H1 (cell line): Measurements from ENCODE around the gene ATG4D.

Source experiments
- CTCF ChIP-seq, 3 experiments: IDR thresholded peaks; 1 replicate in 2 of 3; 2 replicates in 1 of 3; pipeline versions ENCODE4 v1.5.1 to v1.6.1; 2011; ENCODE audit warnings: low read length in 3 of 3, mild to moderate bottlenecking in 3 of 3, inconsistent platforms in 2 of 3, low read depth in 1 of 3, moderate library complexity in 1 of 3; ENCODE audit not compliant: insufficient read depth in 1 of 3; ENCODE audit errors: control extremely low read depth in 1 of 3
- EP300 ChIP-seq, 2 experiments: IDR thresholded peaks; 1 replicate in 1 of 2; 2 replicates in 1 of 2; pipeline ENCODE4 v1.6.1; 2011 to 2012; ENCODE audit warnings: low read depth in 2 of 2, low read length in 2 of 2, mild to moderate bottlenecking in 2 of 2, borderline replicate concordance in 1 of 2, inconsistent platforms in 1 of 2, moderate library complexity in 1 of 2
- GABPA ChIP-seq: IDR thresholded peaks from 2 replicates; pipeline ENCODE4 v1.6.1; 2011; ENCODE audit warnings: mild to moderate bottlenecking, low read length, moderate library complexity, borderline replicate concordance; ENCODE audit not compliant: insufficient read depth
- JUN ChIP-seq: IDR thresholded peaks from 2 replicates; pipeline ENCODE4 v1.6.1; 2011; ENCODE audit warnings: low read depth, mild to moderate bottlenecking, improper control_type of control experiment, low read length
- KDM1A ChIP-seq: fragments of 200-600, 300-600 bp; sonication (generic); IDR thresholded peaks from 2 replicates; pipeline ENCODE4 v1.7.1; 2016; ENCODE audit warnings: mild to moderate bottlenecking, low read length, borderline replicate concordance
- MAFK ChIP-seq: IDR thresholded peaks from 2 replicates; pipeline ENCODE4 v1.6.1; 2012; ENCODE audit warnings: low read depth, mild to moderate bottlenecking, improper control_type of control experiment, low read length
- MAX ChIP-seq: IDR thresholded peaks from 2 replicates; pipeline ENCODE4 v1.6.1; 2012; ENCODE audit warnings: inconsistent platforms
- POLR2A ChIP-seq, 2 experiments: IDR thresholded peaks; 1 replicate in 1 of 2; 2 replicates in 1 of 2; pipeline ENCODE4 v1.6.1; 2011; ENCODE audit warnings: low read depth in 2 of 2, low read length in 2 of 2, mild to moderate bottlenecking in 2 of 2; ENCODE audit errors: control extremely low read depth in 1 of 2
- SP1 ChIP-seq: IDR thresholded peaks from 2 replicates; pipeline ENCODE4 v1.6.1; 2011; ENCODE audit warnings: low read depth, low read length
- SUZ12 ChIP-seq: fragments of 200-600 bp; sonication (generic); IDR thresholded peaks from 2 replicates; pipeline ENCODE4 v1.6.1; 2012; ENCODE audit warnings: mild to moderate bottlenecking, inconsistent platforms, low read length, moderate library complexity, mixed read lengths
- TAF1 ChIP-seq: IDR thresholded peaks from 2 replicates; pipeline ENCODE4 v1.6.1; 2011; ENCODE audit warnings: mild to moderate bottlenecking, low read depth, low read length
- TCF12 ChIP-seq: IDR thresholded peaks from 2 replicates; pipeline ENCODE4 v1.6.1; 2011; ENCODE audit warnings: low read depth, mild to moderate bottlenecking, low read length
- TEAD4 ChIP-seq: IDR thresholded peaks from 2 replicates; pipeline ENCODE4 v1.6.1; 2012; ENCODE audit warnings: low read depth, low read length, inconsistent platforms, mixed read lengths

- TF ChIP-seq CTCF (IDR thresholded peaks at IDR 0.05; ENCODE audit: control extremely low read depth in 1 of 3, insufficient read depth in 1 of 3, low read depth in 1 of 3, low read length in 3 of 3) (no peak), TCF12 (no peak), SP1 (no peak), EP300 (IDR thresholded peaks at IDR 0.05; ENCODE audit: borderline replicate concordance in 1 of 2, low read depth in 2 of 2, low read length in 2 of 2) (no peak), SUZ12 (no peak), JUN (no peak), KDM1A (no peak), TAF1 (no peak), GABPA (no peak), MAX (no peak), MAFK (no peak), TEAD4 (no peak), POLR2A (IDR thresholded peaks at IDR 0.05; ENCODE audit: control extremely low read depth in 1 of 2, low read depth in 2 of 2, low read length in 2 of 2) (no peak)
Measured at GRCh38 chr19:10516064-10516385, 27.7 kb upstream of the ATG4D start.
